ENCODE data around the gene AKAP12. TPM values are rescaled to one million over a fixed set of nuclear protein-coding genes. Genes with fewer than 3 reads are reported as not detected.

AKAP12 gene
- total and polyA plus RNA-seq, 2 donors (not counting 1 experiment from before 2014, with no cell fraction given) = 0.04 to 0.22 TPM

DNA sequence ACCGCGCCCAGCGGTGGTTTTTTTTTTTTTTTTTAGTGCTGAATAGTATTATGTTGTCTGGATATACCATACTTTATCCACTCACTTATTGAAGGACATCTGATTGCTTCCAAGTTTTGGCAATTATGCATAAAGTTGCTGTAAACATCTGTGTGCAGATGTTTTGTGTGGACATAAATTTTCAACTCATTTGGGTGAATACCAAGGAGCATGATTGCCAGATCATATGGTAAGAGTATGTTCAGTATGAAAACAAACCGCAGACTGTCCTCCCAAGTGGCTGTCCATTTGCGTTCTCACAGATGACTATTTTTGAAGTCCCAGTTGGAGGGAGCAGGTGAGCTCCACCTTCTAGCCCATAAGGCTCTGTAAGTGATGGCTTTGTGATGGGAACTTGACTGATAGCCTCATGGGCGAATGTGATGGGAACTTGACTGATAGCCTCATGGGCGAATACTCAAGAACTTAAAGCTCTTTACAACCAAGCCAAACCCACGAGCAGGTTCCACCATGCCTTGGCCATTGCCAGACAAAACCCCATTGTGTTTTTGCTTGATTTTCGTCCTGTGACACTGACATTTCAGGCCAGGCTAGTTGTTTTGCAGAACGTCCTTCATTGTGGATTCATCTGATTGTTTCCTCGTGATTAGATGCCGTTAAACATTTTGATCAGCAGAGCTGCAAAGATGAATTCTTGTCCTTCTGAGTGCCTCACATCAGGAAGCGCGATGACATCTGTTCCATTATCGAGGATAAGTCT is 100.6 kb downstream of the AKAP12 start:
- Mint-ChIP-seq H3K27me3 (peaks cover 16% of the 10 kb centered on the region), H3K27ac (no peak overlapping the region), H3K4me3 (no peak overlapping the region), H3K9me3 (ENCODE audit: insufficient read depth) (peaks cover 2% of the 10 kb centered on the region), H3K4me1 (no peaks in the 10 kb centered on the region)
- Histone ChIP-seq H3K79me2 (ENCODE audit: control insufficient read depth, insufficient read depth, low read length) (no peaks in the 10 kb centered on the region), H3K9ac (ENCODE audit: low read length) (no peak overlapping the region), H3K4me2 (replicated peaks; ENCODE audit: low read depth, low read length, poor library complexity, severe bottlenecking) (no peak overlapping the region), H4K20me1 (ENCODE audit: control insufficient read depth, insufficient read depth, low read length, poor library complexity, severe bottlenecking) (no peaks in the 10 kb centered on the region), H2AFZ (ENCODE audit: insufficient read depth, low read depth, low read length, poor library complexity, severe bottlenecking) (no peak overlapping the region), H3K4me1 (ENCODE audit: control insufficient read depth in 2 of 2, insufficient read depth in 2 of 2, low read length in 2 of 2) (no peaks in the 10 kb centered on the region), H3K27me3 (replicated peaks in 1 of 4; ENCODE audit: control extremely low read depth in 1 of 4, control insufficient read depth in 3 of 4, insufficient read depth in 4 of 4, low read length in 3 of 4) (peaks cover 0 to 2% (median 0%) of the 10 kb centered on the region in 4 experiments), H3K9me3 (ENCODE audit: control extremely low read depth in 1 of 3, control insufficient read depth in 2 of 3, insufficient read depth in 1 of 3, low read length in 2 of 3) (peaks cover 0 to 5% (median 4%) of the 10 kb centered on the region in 3 donors), H3K27ac (ENCODE audit: low read length in 2 of 2) (no peak overlapping the region), H3K36me3 (replicated peaks in 1 of 2; ENCODE audit: control extremely low read depth in 1 of 2, control insufficient read depth in 1 of 2, extremely low read depth in 1 of 2, insufficient read depth in 2 of 2, low read length in 1 of 2) (no peaks in the 10 kb centered on the region), H3K4me3 (ENCODE audit: control extremely low read depth in 1 of 5, extremely low read depth in 1 of 5, insufficient read depth in 1 of 5, low read depth in 2 of 5, low read length in 4 of 5) (no peak overlapping the region)
- CTCF ChIA-PET = no interaction called here
- 97% methylated on average over 10 of the region's 15 CpGs for WGBS (ENCODE audit: insufficient coverage)
- DNase-seq (no peak), ATAC-seq (ENCODE audit: low read depth) (no peak)
- intact Hi-C loops (cut with micrococcal nuclease) = no loop called here
- TF ChIP-seq, protein P1, sequence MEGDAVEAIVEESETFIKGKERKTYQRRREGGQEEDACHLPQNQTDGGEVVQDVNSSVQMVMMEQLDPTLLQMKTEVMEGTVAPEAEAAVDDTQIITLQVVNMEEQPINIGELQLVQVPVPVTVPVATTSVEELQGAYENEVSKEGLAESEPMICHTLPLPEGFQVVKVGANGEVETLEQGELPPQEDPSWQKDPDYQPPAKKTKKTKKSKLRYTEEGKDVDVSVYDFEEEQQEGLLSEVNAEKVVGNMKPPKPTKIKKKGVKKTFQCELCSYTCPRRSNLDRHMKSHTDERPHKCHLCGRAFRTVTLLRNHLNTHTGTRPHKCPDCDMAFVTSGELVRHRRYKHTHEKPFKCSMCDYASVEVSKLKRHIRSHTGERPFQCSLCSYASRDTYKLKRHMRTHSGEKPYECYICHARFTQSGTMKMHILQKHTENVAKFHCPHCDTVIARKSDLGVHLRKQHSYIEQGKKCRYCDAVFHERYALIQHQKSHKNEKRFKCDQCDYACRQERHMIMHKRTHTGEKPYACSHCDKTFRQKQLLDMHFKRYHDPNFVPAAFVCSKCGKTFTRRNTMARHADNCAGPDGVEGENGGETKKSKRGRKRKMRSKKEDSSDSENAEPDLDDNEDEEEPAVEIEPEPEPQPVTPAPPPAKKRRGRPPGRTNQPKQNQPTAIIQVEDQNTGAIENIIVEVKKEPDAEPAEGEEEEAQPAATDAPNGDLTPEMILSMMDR (IDR thresholded peaks at IDR 0.05) = no peak
- TF ChIP-seq EZH2 (IDR thresholded peaks at IDR 0.05; ENCODE audit: borderline replicate concordance, insufficient read depth, low read depth, low read length, poor library complexity, severe bottlenecking) = no peak
- POLR2A ChIA-PET = no interaction called here

DNA sequence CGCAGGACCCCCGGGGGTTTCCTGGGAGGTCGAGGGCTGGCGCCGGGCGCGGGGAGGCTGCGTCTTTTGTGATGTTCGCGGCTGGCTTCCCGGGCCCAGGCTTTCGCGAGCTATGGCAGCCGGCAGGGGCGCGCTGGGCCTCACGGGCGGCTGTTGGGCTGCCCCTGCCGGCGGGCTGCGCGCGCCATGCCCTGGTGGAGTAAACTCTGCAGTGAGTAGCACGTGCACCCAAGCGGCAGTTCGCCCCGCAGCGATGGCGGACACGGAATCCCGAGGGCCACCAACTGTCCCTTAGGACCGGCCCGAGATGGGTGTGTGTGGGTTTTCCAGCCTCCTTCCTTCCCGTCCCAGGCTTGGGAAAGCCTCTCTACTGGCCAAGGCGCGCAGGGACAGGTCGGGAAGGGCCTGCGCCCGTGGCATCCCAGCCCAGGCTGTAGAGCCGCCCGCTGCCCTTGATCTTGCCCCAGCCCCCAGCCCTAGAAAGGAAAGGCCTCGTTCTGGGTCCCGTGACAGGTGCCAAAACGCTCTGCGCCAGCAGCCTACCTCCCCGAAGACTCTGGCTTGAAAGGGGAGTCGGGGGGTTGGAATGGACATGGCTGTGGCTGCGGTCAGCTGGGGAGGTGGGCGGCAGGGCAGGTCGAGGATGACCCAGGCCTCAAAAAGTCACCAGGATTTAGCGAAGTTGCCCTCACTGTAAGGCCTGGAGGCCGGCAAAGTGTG is 101.9 kb downstream of the AKAP12 start:
- POLR2A ChIA-PET = no interaction called here
- intact Hi-C loops (cut with micrococcal nuclease) = no loop called here
- H3K4me3 Mint-ChIP-seq = no peak overlapping the region
- no peaks in the 10 kb centered on the region for H3K36me3 ChIP-seq (replicated peaks in 1 of 2; ENCODE audit: control extremely low read depth in 1 of 2, control insufficient read depth in 1 of 2, extremely low read depth in 1 of 2, insufficient read depth in 2 of 2, low read length in 1 of 2)
- no peak overlapping the region for H3K27ac ChIP-seq (ENCODE audit: low read length in 2 of 2)
- no peaks in the 10 kb centered on the region for H3K9me3 Mint-ChIP-seq (ENCODE audit: insufficient read depth)
- no peak overlapping the region for H2AFZ ChIP-seq (ENCODE audit: insufficient read depth, low read depth, low read length, poor library complexity, severe bottlenecking)
- H3K4me2 ChIP-seq (replicated peaks; ENCODE audit: low read depth, low read length, poor library complexity, severe bottlenecking) = no peak overlapping the region
- no peak overlapping the region for H3K4me3 ChIP-seq (ENCODE audit: control extremely low read depth in 1 of 5, extremely low read depth in 1 of 5, insufficient read depth in 1 of 5, low read depth in 2 of 5, low read length in 4 of 5)
- peaks cover 15% of the 10 kb centered on the region for H3K27me3 Mint-ChIP-seq
- H3K4me1 ChIP-seq (ENCODE audit: control insufficient read depth in 2 of 2, insufficient read depth in 2 of 2, low read length in 2 of 2) = no peaks in the 10 kb centered on the region
- H3K79me2 ChIP-seq (ENCODE audit: control insufficient read depth, insufficient read depth, low read length) = no peaks in the 10 kb centered on the region
- TF ChIP-seq EZH2 (IDR thresholded peaks at IDR 0.05; ENCODE audit: borderline replicate concordance, insufficient read depth, low read depth, low read length, poor library complexity, severe bottlenecking) = no peak
- TF ChIP-seq, protein P1 (IDR thresholded peaks at IDR 0.05) = no peak
- CTCF ChIA-PET = interaction anchor here (0.7 kb wide), 1 partner anchor 15 kb away, joined by 4 read pairs; no protein-coding TSS in a partner anchor
- 98% methylated on average over 49 of the region's 52 CpGs for WGBS (ENCODE audit: insufficient coverage)
- no peak overlapping the region for H3K9ac ChIP-seq (ENCODE audit: low read length)
- H4K20me1 ChIP-seq (ENCODE audit: control insufficient read depth, insufficient read depth, low read length, poor library complexity, severe bottlenecking) = no peaks in the 10 kb centered on the region
- ATAC-seq (ENCODE audit: low read depth) (no peak), DNase-seq (no peak)
- no peak overlapping the region for H3K27ac Mint-ChIP-seq
- no peaks in the 10 kb centered on the region for H3K4me1 Mint-ChIP-seq
- H3K27me3 ChIP-seq (replicated peaks in 1 of 4; ENCODE audit: control extremely low read depth in 1 of 4, control insufficient read depth in 3 of 4, insufficient read depth in 4 of 4, low read length in 3 of 4) = peaks cover 0 to 2% (median 0%) of the 10 kb centered on the region in 4 experiments
- peaks cover 0 to 5% (median 0%) of the 10 kb centered on the region in 3 donors for H3K9me3 ChIP-seq (ENCODE audit: control extremely low read depth in 1 of 3, control insufficient read depth in 2 of 3, insufficient read depth in 1 of 3, low read length in 2 of 3)

Data from B cell (primary cell).